Suprapubic skin (tissue), 4 donors: ENCODE data around the gene MGAT5. TPM values are rescaled to one million over a fixed set of nuclear protein-coding genes. Genes with fewer than 3 reads are reported as not detected.

Experiments
- DNase-seq, 2 donors: peaks; one replicate each; pipeline ENCODE4 v3.0.0-alpha.2; 2019; ENCODE audit warnings: low spot score in 2 of 2
- H3K27ac ChIP-seq: fragments of 200-600 bp; sonication (generic); one replicate; pipeline ENCODE4 v1.5.1; 2019
- H3K27me3 ChIP-seq: fragments of 200-600 bp; sonication (generic); one replicate; pipeline ENCODE4 v1.5.1; 2019
- H3K36me3 ChIP-seq: fragments of 200-600 bp; sonication (generic); one replicate; pipeline ENCODE4 v1.5.1; 2019
- H3K4me1 ChIP-seq: fragments of 200-600 bp; sonication (generic); one replicate; pipeline ENCODE4 v1.5.1; 2019
- H3K4me3 ChIP-seq: fragments of 200-600 bp; sonication (generic); one replicate; pipeline ENCODE4 v1.5.1; 2019; ENCODE audit warnings: mild to moderate bottlenecking
- H3K9me3 ChIP-seq: fragments of 200-600 bp; sonication (generic); one replicate; pipeline ENCODE4 v1.5.1; 2019
- EP300 ChIP-seq: sonication (generic); formaldehyde crosslinking; IDR thresholded peaks from one replicate; pipeline ENCODE4 v1.6.1; 2017; ENCODE audit warnings: antibody characterized with exemption
- POLR2A ChIP-seq, 2 donors: fragments of 450-650 bp; IDR thresholded peaks; one replicate each; pipeline ENCODE4 v1.6.1; 2017; ENCODE audit warnings: antibody characterized with exemption in 2 of 2, mild to moderate bottlenecking in 2 of 2, moderate library complexity in 2 of 2
- POLR2AphosphoS5 ChIP-seq, 3 donors: sonication (generic); formaldehyde crosslinking; IDR thresholded peaks; one replicate each; pipeline ENCODE4 v1.6.1; 2017; ENCODE audit warnings: antibody characterized with exemption in 3 of 3
- WGBS: methylation state at CpG from one replicate; pipeline ENCODE4 v1.1.5; 2018; 5-methylcytosine and 5-hydroxymethylcytosine counted together
- total RNA-seq, 4 donors: library from RNA; depleted of rRNA; stranded (reverse); fragments of >200 nt; gene quantifications; one replicate each; pipeline ENCODE4 v1.1.0, GENCODE V29; 2016
- TF ChIP-seq, protein P1 (sequence below), 2 donors: fragments of 200-600 bp in 1 of 2; fragments of 450-650 bp in 1 of 2; sonication (generic) in 1 of 2; IDR thresholded peaks; one replicate each; pipeline ENCODE4 v1.5.1; 2016 to 2019; ENCODE audit warnings: antibody characterized with exemption in 2 of 2, mild to moderate bottlenecking in 1 of 2, moderate library complexity in 1 of 2

MGAT5 gene
- total RNA-seq, 4 donors from 2014 or later, result 16.9 to 42.1 (median 32.9) TPM

DNA sequence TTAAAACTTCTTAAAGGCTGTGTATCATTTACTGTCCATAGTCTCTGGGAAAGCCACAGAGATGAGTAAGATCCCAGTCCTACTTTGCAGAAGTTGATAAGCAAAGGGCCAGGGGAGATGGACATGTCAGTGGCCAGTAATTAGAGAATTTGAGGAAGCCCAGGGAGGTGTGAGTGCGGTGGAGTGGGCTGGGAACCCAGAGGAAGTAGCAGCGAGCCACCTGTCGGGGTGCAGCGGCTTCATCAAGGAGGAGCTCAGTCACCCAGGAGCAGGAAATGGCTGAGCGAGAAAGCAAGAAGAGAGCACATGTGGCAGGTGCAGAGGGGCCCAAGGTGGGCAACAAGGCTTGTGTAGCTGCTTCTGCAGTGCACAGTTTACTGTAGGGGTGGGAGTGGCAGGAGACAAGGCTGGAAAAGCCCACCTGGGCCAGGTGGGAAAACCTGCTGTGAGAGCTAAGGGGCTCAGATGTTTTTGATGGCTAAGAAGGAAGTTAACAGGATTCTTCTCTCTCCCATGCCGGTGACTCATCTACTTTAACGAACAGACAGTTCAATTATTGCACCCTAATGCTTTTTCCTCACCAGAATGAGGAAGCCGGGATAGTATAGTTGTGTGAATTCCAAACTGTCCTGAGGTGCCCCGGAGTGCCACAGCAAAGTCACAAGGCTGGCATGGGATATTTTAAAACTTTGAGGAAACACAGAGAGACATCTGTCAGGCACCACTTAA lies 34.8 kb upstream of the MGAT5 start:
- no peak for DNase-seq
- WGBS, result 69% methylated on average over 9 of the region's 9 CpGs
- Histone ChIP-seq H3K27ac (no peak overlapping the region), H3K36me3 (no peaks in the 10 kb centered on the region), H3K9me3 (no peaks in the 10 kb centered on the region), H3K4me3 (no peak overlapping the region), H3K27me3 (no peaks in the 10 kb centered on the region), H3K4me1 (peaks cover 39% of the 10 kb centered on the region)
- no peak for TF ChIP-seq POLR2AphosphoS5 (IDR thresholded peaks at IDR 0.05)
- TF ChIP-seq, protein P1, sequence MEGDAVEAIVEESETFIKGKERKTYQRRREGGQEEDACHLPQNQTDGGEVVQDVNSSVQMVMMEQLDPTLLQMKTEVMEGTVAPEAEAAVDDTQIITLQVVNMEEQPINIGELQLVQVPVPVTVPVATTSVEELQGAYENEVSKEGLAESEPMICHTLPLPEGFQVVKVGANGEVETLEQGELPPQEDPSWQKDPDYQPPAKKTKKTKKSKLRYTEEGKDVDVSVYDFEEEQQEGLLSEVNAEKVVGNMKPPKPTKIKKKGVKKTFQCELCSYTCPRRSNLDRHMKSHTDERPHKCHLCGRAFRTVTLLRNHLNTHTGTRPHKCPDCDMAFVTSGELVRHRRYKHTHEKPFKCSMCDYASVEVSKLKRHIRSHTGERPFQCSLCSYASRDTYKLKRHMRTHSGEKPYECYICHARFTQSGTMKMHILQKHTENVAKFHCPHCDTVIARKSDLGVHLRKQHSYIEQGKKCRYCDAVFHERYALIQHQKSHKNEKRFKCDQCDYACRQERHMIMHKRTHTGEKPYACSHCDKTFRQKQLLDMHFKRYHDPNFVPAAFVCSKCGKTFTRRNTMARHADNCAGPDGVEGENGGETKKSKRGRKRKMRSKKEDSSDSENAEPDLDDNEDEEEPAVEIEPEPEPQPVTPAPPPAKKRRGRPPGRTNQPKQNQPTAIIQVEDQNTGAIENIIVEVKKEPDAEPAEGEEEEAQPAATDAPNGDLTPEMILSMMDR (IDR thresholded peaks at IDR 0.05), result no peak
- no peak for TF ChIP-seq EP300
- no peak for TF ChIP-seq POLR2A (IDR thresholded peaks at IDR 0.05)

DNA sequence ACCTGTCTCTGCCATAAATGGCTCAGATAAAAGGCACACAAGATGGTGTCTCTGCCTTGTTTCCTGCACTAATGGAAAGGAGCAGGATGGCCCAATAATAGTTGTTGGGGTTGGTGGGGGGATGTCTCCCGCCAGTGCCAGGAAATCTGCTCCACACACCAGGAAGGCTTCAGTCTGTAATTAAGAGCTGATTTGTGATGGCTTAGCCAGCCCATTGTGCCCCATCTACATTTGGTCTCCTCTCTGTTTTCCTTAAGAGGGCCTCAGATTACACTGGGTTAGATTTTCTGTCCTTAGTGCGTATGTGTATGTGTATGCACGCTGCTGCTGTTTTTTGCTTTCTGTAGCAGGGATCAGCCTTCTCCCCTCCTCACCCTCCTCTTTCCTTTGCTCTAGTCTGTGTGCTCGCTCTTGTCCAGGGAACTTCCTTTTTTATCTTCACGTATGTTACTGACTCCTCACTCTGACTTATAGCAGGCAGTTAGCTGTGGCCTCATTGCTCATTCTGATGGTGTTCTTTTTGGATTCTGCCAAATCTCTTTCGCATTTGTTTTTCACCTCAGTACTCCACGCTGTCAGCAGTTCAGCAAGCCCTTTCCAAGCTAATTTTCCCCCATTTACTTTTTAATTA lies 33.4 kb upstream of the MGAT5 start:
- no peaks in the 10 kb centered on the region for H3K9me3 ChIP-seq
- no peaks in the 10 kb centered on the region for H3K27me3 ChIP-seq
- no peak for DNase-seq
- no peak overlapping the region for H3K4me3 ChIP-seq
- peaks cover 39% of the 10 kb centered on the region for H3K4me1 ChIP-seq
- TF ChIP-seq POLR2AphosphoS5 (IDR thresholded peaks at IDR 0.05), result no peak
- TF ChIP-seq POLR2A (IDR thresholded peaks at IDR 0.05), result no peak
- TF ChIP-seq, protein P1 (IDR thresholded peaks at IDR 0.05), result no peak
- H3K36me3 ChIP-seq, result no peaks in the 10 kb centered on the region
- no peak overlapping the region for H3K27ac ChIP-seq
- 85% methylated on average over 7 of the region's 7 CpGs for WGBS

GRCh38 chr2:134224005-134224404 lies 29.9 kb upstream of the MGAT5 start:
- 82% methylated on average over 3 of the region's 3 CpGs for WGBS
- no peaks in the 10 kb centered on the region for H3K36me3 ChIP-seq
- H3K27ac ChIP-seq, result no peak overlapping the region
- no peak for DNase-seq
- peaks cover 11% of the 10 kb centered on the region for H3K4me1 ChIP-seq
- H3K27me3 ChIP-seq, result no peaks in the 10 kb centered on the region
- H3K9me3 ChIP-seq, result peaks cover 6% of the 10 kb centered on the region
- TF ChIP-seq EP300 (no peak), POLR2A (IDR thresholded peaks at IDR 0.05) (no peak), POLR2AphosphoS5 (IDR thresholded peaks at IDR 0.05) (no peak)
- TF ChIP-seq, protein P1 (IDR thresholded peaks at IDR 0.05), result no peak
- H3K4me3 ChIP-seq, result no peak overlapping the region

- TF ChIP-seq POLR2AphosphoS5 (IDR thresholded peaks at IDR 0.05) (no peak), EP300 (no peak), POLR2A (IDR thresholded peaks at IDR 0.05) (no peak)
- TF ChIP-seq, protein P1 (IDR thresholded peaks at IDR 0.05), result no peak
- DNase-seq, result no peak
- Histone ChIP-seq H3K36me3 (no peaks in the 10 kb centered on the region), H3K27ac (no peak overlapping the region), H3K4me1 (peaks cover 8% of the 10 kb centered on the region), H3K27me3 (no peaks in the 10 kb centered on the region), H3K9me3 (peaks cover 6% of the 10 kb centered on the region), H3K4me3 (no peak overlapping the region)
- 86% methylated on average over 2 of the region's 2 CpGs for WGBS
These were observed 28.7 kb upstream of the MGAT5 start for GRCh38 chr2:134225173-134225572.

DNA sequence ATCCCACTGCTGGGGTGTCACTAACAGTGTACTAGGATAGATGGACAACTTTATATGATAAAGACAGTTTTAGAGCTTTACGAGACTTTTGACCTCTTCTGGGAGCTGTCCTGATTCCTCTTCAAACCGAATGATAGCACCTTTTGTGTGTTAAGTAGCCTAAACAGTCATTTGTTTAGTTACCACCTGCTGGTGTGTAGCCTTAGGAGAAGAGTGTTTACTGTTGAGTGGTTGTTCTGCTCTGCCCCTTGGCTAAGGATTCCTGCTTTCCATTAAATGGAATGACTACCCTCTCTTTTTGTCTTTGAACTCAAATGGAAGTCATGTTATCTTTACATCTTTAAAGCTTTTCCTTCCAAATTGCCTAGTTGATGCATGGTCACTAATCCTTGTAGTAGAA lies 28.0 kb upstream of the MGAT5 start:
- WGBS, result 63% methylated on average over 2 of the region's 2 CpGs
- no peaks in the 10 kb centered on the region for H3K36me3 ChIP-seq
- TF ChIP-seq, protein P1 (IDR thresholded peaks at IDR 0.05), result no peak
- TF ChIP-seq EP300 (no peak), POLR2AphosphoS5 (IDR thresholded peaks at IDR 0.05) (no peak), POLR2A (IDR thresholded peaks at IDR 0.05) (no peak)
- no peak overlapping the region for H3K27ac ChIP-seq
- DNase-seq, result no peak
- H3K4me1 ChIP-seq, result peaks cover 1% of the 10 kb centered on the region
- no peaks in the 10 kb centered on the region for H3K27me3 ChIP-seq
- peaks cover 6% of the 10 kb centered on the region for H3K9me3 ChIP-seq
- H3K4me3 ChIP-seq, result no peak overlapping the region
